Prostate gland (tissue), 2 donors: ENCODE measurements around the gene SLCO3A1. TPM values are rescaled to one million over a fixed set of nuclear protein-coding genes. Genes with fewer than 3 reads are reported as not detected.
A peak's percentile ranks its signal among the peaks of the same experiment; 100 is the strongest.

Source experiments
- DNase-seq: peaks from one replicate; pipeline ENCODE4 v3.0.0-alpha.2; 2019; ENCODE audit warnings: low spot score
- H3K27ac ChIP-seq, 2 donors: fragments of 200-600 bp; sonication (generic); 2 replicates each; pipeline ENCODE4 v1.5.1; 2017 to 2019
- H3K27me3 ChIP-seq: fragments of 200-600 bp; sonication (generic); replicated peaks from 2 replicates; pipeline ENCODE4 v1.5.1; 2019; ENCODE audit not compliant: insufficient read depth
- H3K36me3 ChIP-seq, 2 donors: fragments of 200-600 bp; sonication (generic); 1 replicate in 1 of 2; 2 replicates in 1 of 2; pipeline versions ENCODE4 v1.5.1 to v1.8.1; 2017 to 2019
- H3K4me1 ChIP-seq: fragments of 200-600 bp; sonication (generic); replicated peaks from 2 replicates; pipeline ENCODE4 v1.5.1; 2019
- H3K4me3 ChIP-seq, 2 donors: fragments of 200-600 bp; sonication (generic); 2 replicates each; pipeline ENCODE4 v1.5.1; 2017 to 2019
- H3K9me3 ChIP-seq: fragments of 200-600 bp; sonication (generic); 2 replicates; pipeline ENCODE4 v1.5.1; 2017
- CTCF ChIP-seq, 4 experiments: fragments of 200-600 bp in 2 of 4; fragments of 450-650 bp in 2 of 4; sonication (generic) in 2 of 4; IDR thresholded peaks; 1 replicate in 3 of 4; 2 replicates in 1 of 4; pipeline ENCODE4 v1.5.1; 2016 to 2019; ENCODE audit warnings: antibody characterized with exemption in 4 of 4, mild to moderate bottlenecking in 2 of 4, moderate library complexity in 2 of 4
- POLR2A ChIP-seq: fragments of 450-650 bp; IDR thresholded peaks from one replicate; pipeline ENCODE4 v1.6.1; 2016; ENCODE audit warnings: antibody characterized with exemption, mild to moderate bottlenecking
- POLR2AphosphoS5 ChIP-seq: sonication (generic); formaldehyde crosslinking; IDR thresholded peaks from one replicate; pipeline ENCODE4 v1.6.1; 2017; ENCODE audit warnings: antibody characterized with exemption
- WGBS: methylation state at CpG from one replicate; pipeline ENCODE4 v1.1.5; 2018; 5-methylcytosine and 5-hydroxymethylcytosine counted together
- intact Hi-C: fragments of 100-400 bp; cut with DNase I; formaldehyde crosslinking; loops from one replicate; pipeline ENCODE4 v1.14.2; 2022
- total RNA-seq, 2 donors: library from RNA; depleted of rRNA; stranded (reverse); fragments of >200 nt; gene quantifications; one replicate each; pipeline ENCODE4 v1.1.0, GENCODE V29; 2016

Gene SLCO3A1
- total RNA-seq, 2 donors from 2014 or later: 7.4 to 35.3 TPM

- Histone ChIP-seq H3K27me3 (no peaks in the 10 kb centered on the region), H3K27ac (no peak overlapping the region), H3K4me1 (no peaks in the 10 kb centered on the region), H3K4me3 (no peak overlapping the region), H3K9me3 (no peaks in the 10 kb centered on the region), H3K36me3 (no peaks in the 10 kb centered on the region)
- intact Hi-C loops: no loop called here
- TF ChIP-seq CTCF (IDR thresholded peaks at IDR 0.05) (no peak), POLR2AphosphoS5 (no peak), POLR2A (no peak)
- DNase-seq: no peak
- 97% methylated on average over 4 of the region's 4 CpGs for WGBS
Measured at GRCh38 chr15:92047900-92048299, 194.4 kb downstream of the SLCO3A1 start.

DNA sequence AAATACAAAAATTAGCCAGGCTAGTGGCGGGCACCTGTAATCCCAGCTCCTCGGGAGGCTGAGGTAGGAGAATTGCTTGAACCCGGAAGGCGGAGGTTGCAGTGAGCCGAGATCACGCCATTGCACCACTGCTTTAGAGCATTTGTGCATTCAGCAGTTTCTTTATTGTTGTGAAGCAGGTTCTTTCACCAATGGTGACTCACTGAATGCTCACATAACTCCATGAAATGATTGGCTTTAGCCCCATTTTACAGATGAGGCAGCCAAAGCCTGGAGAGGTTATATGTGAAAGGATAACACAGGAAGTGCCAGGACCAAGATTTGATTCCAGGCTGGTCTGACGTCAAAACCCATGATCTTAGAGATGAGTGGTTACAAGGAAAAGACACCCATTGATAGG, 195.2 kb downstream of the SLCO3A1 start:
- no peaks in the 10 kb centered on the region for H3K9me3 ChIP-seq
- H3K4me1 ChIP-seq: no peaks in the 10 kb centered on the region
- DNase-seq: no peak
- 93% methylated on average over 7 of the region's 7 CpGs for WGBS
- no peak overlapping the region for H3K27ac ChIP-seq
- intact Hi-C loops: no loop called here
- no peak for TF ChIP-seq POLR2AphosphoS5
- no peak for TF ChIP-seq CTCF (IDR thresholded peaks at IDR 0.05)
- no peak for TF ChIP-seq POLR2A
- no peak overlapping the region for H3K4me3 ChIP-seq
- H3K27me3 ChIP-seq: no peaks in the 10 kb centered on the region
- no peaks in the 10 kb centered on the region for H3K36me3 ChIP-seq

DNA sequence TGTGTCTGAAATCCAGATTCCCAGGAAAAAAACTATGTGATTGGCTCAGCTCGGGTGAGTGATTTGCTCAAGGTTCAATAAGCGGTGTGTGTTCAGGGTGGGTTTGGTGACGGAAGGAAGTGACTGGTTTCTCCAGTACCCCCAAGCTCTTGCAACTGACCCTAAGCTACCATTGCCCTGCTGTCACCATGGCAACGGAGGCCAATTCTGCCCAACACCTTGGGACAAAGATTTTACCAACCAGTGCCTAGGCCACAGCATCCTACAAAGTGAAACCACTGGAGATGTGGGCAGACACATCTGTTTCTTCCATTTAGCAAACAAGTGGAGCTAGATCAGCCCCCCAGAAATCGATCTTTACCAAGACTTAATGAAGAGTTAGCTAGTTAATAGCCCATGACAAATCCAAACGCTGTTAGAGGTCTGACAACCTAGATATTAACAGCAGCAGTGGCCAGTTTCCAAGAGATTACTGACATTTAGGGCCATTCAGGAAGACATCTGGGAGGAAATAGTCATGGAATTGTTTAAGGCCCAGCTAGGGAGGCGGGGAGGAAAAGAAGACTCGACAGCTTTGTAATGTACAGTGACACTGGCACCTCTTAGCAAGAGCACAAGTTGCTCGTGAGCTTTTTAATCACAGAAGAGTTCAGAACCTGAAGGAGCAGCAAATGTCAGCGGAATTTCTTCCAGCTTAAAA, 195.9 kb downstream of the SLCO3A1 start:
- no peak for DNase-seq
- H3K4me1 ChIP-seq: no peaks in the 10 kb centered on the region
- no peak for TF ChIP-seq CTCF (IDR thresholded peaks at IDR 0.05)
- TF ChIP-seq POLR2AphosphoS5: no peak
- TF ChIP-seq POLR2A: no peak
- 64% methylated on average over 10 of the region's 10 CpGs for WGBS
- H3K36me3 ChIP-seq: no peaks in the 10 kb centered on the region
- intact Hi-C loops: no loop called here
- no peaks in the 10 kb centered on the region for H3K27me3 ChIP-seq
- H3K9me3 ChIP-seq: no peaks in the 10 kb centered on the region
- H3K27ac ChIP-seq: no peak overlapping the region
- H3K4me3 ChIP-seq: no peak overlapping the region

DNA sequence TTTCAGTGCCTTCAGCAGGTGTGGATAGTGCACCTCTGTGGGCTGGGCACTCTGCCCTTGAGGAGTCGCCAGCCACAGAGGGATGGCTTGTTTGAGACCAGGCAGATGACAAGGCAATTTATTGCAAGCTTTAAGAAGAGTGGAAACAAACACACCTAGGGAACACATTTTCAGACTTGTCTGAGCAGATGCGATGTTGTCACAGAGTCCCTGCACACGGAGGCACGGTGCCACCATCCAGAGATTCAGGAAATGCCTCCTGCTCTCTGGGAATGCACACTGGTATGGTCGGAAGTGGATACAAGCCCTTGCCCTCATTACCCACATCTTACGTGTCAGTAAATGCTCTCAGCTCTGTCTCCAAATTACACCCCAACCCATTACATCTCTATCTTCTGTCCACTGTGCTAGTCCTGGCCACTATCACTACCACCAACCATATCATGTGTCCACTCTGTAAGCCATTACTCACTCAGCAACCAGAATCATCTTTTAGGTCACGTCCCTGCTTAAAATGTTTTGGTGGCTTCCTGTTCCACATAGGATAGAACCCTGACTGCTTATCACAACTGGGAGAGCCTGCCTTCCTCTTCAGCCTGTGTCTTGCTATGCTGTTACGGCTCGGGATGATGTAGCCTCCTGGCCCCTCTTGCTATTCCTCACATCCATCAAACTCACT, 196.9 kb downstream of the SLCO3A1 start:
- H3K27ac ChIP-seq: no peak overlapping the region
- peak; percentile 61 for DNase-seq
- no peaks in the 10 kb centered on the region for H3K27me3 ChIP-seq
- H3K36me3 ChIP-seq: no peaks in the 10 kb centered on the region
- WGBS: 64% methylated on average over 9 of the region's 9 CpGs
- intact Hi-C loops: no loop called here
- H3K9me3 ChIP-seq: no peaks in the 10 kb centered on the region
- no peak overlapping the region for H3K4me3 ChIP-seq
- TF ChIP-seq POLR2A (no peak), POLR2AphosphoS5 (peak; percentile 68)
- H3K4me1 ChIP-seq: no peaks in the 10 kb centered on the region

DNA sequence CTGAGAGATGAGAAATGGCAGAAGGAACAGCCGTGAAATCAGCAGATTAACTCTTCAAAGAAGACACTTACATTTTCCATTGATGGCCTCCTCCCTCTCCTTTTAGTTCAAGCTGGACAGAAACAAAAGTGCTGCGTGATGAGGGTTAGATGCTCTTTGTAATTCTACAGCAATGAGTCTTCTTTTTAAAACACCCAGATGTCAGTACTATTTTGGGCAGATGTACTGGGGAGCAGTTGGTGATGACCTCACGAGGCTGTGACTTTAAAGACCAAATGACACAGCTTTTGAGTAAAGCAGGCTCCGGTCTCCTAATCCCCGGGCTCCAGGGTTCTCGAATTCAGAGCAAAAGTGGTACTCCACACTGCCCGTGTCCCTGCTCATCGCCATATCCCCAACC, 198.2 kb downstream of the SLCO3A1 start:
- 94% methylated on average over 8 of the region's 8 CpGs for WGBS
- H3K9me3 ChIP-seq: no peaks in the 10 kb centered on the region
- no peak overlapping the region for H3K27ac ChIP-seq
- H3K36me3 ChIP-seq: no peaks in the 10 kb centered on the region
- intact Hi-C loops: no loop called here
- TF ChIP-seq CTCF (IDR thresholded peaks at IDR 0.05) (no peak), POLR2A (no peak), POLR2AphosphoS5 (no peak)
- DNase-seq: no peak
- no peak overlapping the region for H3K4me3 ChIP-seq
- no peaks in the 10 kb centered on the region for H3K4me1 ChIP-seq
- no peaks in the 10 kb centered on the region for H3K27me3 ChIP-seq
